D721Med (cell line): ENCODE results near the gene LRRC56.

ENCODE experiments used
- DNase-seq: peaks from one replicate; pipeline ENCODE4 v3.0.0; 2011; ENCODE audit warnings: low spot score; ENCODE audit not compliant: insufficient read length
- FAIRE-seq: peaks from 2 replicates; lab custom pipeline; 2011; peaks lifted over from hg19 to GRCh38; lab: Jason Lieb, UNC
- CTCF ChIP-seq: IDR thresholded peaks from 2 replicates; pipeline ENCODE4 v1.5.1; 2012; ENCODE audit warnings: mild to moderate bottlenecking, control low read depth; ENCODE audit not compliant: insufficient read depth; ENCODE audit errors: missing control alignments

The LRRC56 gene

DNA sequence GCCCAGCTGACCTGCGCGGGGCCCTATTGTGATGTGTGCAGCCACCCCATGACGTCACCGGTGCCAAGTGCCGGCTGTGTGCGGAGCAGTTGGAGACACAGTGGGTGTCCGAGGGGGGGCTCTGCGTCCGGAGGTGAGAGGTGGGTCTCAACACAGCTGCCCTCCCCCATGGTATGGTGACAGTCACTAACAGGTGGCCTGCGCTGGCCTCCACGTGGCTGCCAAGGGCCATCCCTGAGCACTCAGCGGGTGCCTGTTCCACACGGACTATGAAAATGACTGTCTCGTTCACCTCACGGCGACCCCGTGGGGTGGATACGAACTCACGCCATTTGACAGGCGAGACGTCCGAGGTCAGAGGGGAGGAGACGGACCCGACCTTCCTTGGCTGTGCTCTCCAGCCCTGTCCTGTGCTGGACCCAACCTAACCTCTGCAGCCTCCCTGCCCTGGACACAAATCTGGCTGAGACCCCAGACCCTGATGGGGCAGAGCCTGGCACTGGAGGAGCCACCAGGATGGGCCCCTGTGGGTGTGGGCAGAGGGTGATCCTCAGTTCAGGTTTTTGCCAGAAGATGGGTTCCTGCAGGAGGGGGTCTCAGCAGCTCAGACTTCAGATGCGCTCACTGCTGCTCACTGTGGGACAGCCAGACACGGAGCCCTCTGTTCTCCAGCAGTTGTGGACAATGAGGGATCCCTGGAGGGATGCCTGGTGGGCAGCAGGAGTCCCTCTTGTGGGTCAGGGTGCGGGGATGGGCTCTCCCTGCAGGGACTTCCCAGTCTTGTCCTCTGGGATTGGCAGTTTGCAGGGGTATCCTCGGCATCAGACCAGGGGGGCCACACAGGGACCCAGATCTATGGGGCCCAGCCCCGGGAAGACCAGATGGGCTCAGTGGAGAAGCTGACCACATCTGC lies 8.3 kb upstream of the LRRC56 start:
- TF ChIP-seq CTCF = no peak
- DNase-seq (no peak), FAIRE-seq (no peak)

DNA sequence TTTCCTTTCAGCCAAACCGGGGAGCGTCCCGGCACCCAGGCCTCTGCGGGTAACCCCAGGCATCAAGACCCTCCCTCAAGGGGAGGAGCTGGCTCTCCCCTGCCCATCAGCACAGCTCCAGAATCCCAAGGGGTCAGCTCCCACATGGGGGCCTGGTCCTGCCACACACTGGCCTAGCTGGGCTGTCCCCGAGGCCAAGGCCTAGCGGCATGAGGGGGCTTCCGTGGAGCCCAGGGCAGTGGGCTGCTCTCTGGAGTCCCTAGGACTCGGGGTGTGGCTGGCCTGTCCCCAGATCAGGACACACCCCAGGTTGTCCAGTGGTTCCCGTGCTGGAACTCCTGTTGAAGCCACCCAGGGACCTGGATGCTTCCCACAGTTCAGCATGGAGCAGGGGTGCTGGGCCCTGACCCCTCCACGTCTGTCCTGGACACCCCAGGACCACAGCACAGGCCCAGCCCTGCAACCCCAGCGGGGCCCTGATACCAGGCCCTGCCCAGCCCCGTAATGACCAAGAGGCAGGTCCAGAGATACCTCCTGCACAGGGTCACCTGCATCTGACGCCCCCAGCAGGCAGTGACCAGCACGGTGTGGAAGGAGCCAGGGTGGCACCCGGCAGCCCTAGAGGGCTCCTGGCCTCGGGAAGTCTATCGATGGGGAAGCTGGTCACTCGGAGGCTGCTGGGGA lies 7.5 kb upstream of the LRRC56 start:
- TF ChIP-seq CTCF = no peak
- DNase-seq (no peak), FAIRE-seq (no peak)

DNA sequence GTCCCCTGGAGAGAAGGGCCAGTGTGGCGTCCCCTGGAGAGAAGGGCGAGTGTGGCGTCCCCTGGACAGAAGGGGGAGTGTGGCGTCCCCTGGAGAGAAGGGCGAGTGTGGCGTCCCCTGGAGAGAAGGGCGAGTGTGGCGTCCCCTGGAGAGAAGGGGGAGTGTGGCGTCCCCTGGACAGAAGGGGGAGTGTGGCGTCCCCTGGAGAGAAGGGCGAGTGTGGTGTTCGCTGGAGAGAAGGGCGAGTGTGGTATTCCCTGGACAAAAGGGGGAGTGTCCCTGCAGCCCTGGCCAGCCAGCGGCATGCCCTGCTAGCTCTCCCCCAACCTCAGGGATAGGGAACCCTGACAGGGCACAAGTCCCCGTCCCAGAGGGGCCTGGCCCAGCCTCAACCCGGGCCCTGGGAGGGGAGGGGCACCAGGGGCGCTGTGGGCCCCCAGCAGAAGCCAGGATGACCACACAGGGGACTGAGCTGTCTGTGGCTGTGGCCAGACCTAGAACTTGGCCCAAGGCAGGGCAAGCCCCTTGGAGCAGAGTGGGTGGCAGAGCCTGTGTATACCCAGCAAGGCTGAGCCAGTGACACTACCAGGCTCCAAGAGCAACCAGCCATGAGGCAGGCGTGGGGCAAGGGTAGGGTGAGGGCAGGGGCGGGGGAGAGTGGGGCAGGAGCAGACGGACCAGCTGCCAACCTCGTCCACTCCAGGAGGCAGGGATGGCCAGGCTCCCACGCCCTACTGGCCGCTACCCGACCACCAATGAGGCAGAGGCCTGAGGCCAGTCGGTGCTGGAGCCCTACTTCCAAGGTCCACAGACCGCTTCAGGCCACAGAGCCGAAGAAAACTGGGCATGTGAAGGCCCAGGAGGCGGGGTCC lies 6.1 kb upstream of the LRRC56 start:
- no peak for TF ChIP-seq CTCF
- no peak for DNase-seq
- no peak for FAIRE-seq

DNA sequence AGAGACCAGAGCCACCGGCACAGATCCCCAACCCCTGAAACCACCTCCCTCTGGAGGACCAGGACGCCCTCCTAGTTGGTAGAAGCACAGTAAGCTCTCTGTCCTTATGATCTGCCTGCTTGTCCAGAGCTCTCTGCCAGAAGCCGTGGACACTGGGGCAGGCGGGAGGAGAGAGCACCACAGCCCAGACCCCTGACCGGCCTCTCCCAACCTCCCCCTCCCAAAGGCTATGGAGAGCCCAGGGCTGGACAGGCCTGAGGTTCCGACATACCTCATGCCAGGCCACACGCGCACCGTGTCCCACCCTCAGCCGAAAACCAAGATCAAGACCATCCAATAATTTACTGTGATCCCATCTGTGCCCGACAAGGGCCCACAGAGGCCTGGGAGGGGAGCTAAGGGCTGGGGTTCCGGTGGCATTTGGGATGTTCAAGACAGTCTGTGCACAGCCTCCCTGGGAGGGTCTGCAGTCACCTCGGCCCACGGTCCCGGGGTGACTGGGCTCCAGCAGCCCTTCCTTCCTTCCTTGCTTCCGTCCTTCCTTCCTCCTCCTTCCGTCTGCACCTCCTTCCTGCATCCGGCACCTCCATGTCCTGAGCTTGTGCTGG lies 5.3 kb upstream of the LRRC56 start:
- DNase-seq (no peak), FAIRE-seq (no peak)
- TF ChIP-seq CTCF = no peak

- DNase-seq (no peak), FAIRE-seq (no peak)
- no peak for TF ChIP-seq CTCF
Observed at GRCh38 chr11:532527-532985, 4.8 kb upstream of the LRRC56 start.

GRCh38 chr11:532986-533585 lies 4.2 kb upstream of the LRRC56 start:
- no peak for FAIRE-seq
- no peak for TF ChIP-seq CTCF
- DNase-seq = no peak
